Activated CD4-positive, alpha-beta T cell treated with anti-CD3 and anti-CD28 coated beads, Interleukin-2, amount 50 U/mL, for 48 hours (primary cell): Measurements from ENCODE around the gene SLC26A6.

ENCODE experiments used
- DNase-seq, 2 experiments: peaks; one replicate each; pipeline ENCODE4 v3.0.0-alpha.2; 2020

Gene SLC26A6

GRCh38 chr3:48631516-48632448 is 3.5 kb downstream of the SLC26A6 start:
- no peak for DNase-seq

DNA sequence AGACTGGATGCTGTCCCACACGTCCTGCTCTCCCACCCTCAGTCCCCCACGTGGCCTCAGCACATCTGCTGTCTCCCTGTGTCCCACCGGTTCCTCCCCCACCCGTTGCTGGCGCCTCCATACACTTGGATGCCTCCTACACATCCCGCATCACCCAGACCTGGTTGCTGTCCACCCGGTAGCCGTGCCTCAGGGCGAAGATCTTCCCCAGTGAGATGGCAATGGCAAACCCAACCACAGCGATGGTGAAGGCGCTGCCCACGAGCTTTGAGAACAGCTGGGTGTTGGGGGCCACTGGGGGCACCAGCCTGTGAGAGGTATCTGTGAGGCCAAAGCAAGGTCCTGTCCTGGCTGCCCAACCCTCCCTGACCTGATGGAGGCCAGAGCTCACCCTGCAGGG is 4.4 kb downstream of the SLC26A6 start:
- no peak for DNase-seq

GRCh38 chr3:48630407-48630806 is 4.9 kb downstream of the SLC26A6 start:
- DNase-seq: no peak

GRCh38 chr3:48629894-48630293 is 5.4 kb downstream of the SLC26A6 start:
- DNase-seq: no peak

- DNase-seq: no peak
These were observed 6.8 kb downstream of the SLC26A6 start for GRCh38 chr3:48628277-48629017.

- DNase-seq: no peak
These were observed 9.7 kb downstream of the SLC26A6 start for GRCh38 chr3:48625600-48625999.

DNA sequence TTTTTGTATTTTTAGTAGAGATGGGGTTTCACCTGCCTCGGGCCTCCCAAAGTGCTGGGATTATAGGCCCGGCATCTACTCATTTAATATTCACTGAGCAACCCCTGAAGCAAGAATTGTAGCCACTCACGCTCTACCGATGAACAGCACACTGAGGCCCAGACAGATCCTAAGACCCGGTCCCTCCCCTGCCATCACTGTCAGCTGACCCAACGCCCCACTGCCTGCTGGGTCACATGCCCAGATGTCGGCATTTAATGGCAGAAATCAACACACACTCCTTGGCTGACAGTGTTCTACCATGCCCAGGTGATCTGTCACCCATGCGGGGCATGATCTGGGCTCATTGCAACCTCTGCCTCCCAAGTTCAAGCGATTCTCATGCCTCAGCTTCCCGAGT is 10.5 kb downstream of the SLC26A6 start:
- DNase-seq: no peak

DNA sequence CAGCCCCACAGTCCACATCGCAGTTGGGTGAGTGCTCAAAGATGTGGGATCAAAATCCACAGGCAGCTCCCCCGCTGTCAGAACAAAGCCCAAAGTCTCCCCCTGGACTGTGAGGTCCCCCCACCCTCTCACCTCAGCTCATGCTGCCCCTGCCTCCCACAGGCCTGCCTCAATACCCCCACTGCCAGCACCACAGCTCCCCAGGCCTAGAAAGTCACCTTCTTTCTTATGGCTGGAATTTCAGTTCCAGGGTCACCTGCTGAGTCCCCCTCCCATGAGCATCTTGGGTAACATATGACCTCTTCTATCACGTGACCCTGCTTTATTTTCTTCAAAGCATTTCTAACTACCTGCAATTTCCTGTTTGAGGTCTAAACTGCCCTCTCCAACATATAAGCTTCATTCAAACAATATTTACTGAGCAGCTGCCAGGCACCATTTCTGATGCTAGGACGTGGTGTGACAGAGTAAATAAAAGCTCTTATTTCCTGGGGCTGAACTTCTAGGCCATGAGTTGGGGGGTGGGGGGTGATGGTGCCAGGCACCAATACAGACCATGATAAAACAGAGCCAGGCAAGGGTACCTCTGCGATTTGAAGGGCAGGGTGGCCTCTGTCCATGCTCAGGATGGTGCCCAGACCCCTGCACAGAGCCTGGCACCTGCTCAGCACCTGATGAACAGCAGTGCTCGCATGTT is 11.3 kb downstream of the SLC26A6 start:
- DNase-seq: no peak

GRCh38 chr3:48621461-48621869 is 13.8 kb downstream of the SLC26A6 start, which contains the start of gene TMEM89:
Gene TMEM89, minus strand, starts transcription at chr3:48621769. Its CDS starts 13 bp downstream, at chr3:48621756.
- no peak for DNase-seq

- DNase-seq: no peak
These were observed 15.4 kb downstream of the SLC26A6 start for GRCh38 chr3:48619541-48620524.

DNA sequence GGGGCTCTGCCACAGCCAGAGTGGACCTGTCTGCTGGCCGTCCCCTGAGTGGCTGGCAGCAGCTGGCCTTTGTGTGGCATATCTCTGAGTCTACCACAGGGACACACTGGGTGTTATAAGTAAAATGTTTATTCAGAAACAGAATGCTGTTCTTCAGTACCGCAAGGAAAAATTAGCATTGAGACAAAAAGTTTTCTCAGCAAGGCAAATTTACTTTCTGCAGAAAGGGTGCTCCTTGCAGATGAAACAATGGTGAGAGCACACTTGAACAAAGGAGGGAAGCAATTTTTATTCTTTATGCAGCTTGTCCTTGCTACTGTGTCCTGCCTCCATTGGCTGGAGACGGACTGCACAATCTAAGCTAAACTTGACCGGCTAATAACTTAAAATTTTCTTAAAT is 17.7 kb downstream of the SLC26A6 start:
- no peak for DNase-seq

- peak; percentile 26 to 36 for DNase-seq
These were observed 21.2 kb downstream of the SLC26A6 start for GRCh38 chr3:48614044-48614443.

- DNase-seq: no peak
These were observed 23.0 kb downstream of the SLC26A6 start for GRCh38 chr3:48612309-48612708.

DNA sequence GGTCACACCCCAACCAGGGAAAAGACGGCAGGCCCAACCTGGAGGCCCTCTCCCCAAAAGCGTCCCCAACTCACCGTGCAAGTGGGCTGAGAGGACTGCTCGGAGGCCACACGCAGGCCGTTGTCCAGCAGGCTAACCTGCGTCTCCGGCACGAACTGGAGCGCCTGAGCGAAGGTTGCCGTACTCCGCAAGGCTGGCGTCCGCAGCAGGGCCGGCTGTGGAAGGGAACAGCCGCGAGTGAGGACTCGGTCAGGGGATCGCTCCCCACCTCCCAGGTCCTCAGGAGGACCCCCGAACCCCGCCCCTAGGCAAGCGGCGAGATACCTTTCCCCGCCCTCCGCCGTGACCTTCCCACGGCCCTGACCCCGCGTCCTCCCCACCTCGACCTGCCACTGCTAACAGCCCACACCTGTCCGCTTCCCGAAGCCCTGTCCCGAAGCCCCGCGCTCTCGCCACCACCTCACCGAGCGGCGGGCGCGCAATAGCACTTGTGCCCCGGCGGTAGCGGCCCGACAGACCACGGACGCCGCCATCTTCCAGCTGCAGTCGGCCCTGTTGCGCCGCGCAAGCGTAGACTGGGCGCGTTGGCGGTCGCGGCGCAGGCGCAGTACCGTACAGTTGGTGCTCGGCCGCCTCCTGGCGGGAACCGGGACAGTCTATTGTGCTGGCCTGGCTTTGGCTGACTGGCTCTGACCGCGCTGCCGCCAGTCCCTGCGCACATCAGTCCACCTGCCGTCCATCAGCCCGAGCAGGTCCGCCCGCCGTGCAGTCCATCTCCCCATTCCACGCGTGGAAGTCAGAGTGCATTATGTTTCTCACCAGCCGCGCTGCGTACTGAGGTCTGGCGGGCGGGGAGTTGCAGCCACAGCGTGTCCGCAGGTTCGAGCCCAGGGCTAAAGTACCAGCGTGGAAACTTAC is 25.9 kb downstream of the SLC26A6 start, which contains the start of gene UQCRC1:
TSS of gene UQCRC1 (minus strand) at position 559 of the 918 bp plus-strand sequence. CDS start at position 533, 26 bp downstream.
- peak; percentile 90 to 92 for DNase-seq

GRCh38 chr3:48607519-48607918 is 27.7 kb downstream of the SLC26A6 start:
- peak; percentile 31 to 54 for DNase-seq

GRCh38 chr3:48601622-48601994 is 33.7 kb downstream of the SLC26A6 start:
- DNase-seq: no peak

GRCh38 chr3:48600711-48601621 is 34.3 kb downstream of the SLC26A6 start:
- no peak for DNase-seq

DNA sequence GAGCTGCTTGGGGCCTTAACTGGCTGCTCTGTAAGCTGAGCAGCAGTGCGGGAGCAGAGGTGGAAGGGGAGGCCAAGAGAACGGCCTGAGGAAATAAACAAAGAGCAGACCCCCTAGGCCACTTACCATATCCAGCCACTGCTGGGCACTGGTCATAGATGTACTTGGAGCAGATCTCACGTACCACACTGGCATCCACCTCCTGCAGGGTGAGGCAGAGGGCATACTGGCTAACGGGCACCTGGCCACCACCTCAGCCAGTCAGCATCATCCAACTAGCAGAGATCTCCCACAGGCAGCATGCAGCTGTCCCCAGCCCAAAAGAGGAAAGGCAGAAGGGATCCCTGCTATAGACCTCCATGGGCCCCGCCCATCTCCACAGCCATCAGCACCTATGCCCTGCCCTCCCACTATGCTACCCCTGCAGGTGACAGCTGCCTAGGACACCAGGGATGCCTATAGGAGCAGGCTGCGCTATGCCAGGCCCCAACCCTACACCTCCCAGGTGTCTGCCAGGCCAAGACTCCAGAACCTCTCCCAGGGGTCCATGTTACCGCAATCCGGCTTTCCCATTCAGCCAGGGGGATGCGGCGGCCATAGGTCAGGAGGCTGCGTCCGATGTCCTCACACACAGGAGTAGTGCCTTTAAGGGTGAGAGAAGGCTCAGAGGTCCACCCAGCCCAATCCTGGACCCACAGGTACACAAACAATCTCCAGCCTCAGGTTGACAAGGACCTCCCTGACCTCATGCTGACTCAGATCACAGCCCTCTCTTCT is 35.6 kb downstream of the SLC26A6 start:
- DNase-seq: no peak

DNA sequence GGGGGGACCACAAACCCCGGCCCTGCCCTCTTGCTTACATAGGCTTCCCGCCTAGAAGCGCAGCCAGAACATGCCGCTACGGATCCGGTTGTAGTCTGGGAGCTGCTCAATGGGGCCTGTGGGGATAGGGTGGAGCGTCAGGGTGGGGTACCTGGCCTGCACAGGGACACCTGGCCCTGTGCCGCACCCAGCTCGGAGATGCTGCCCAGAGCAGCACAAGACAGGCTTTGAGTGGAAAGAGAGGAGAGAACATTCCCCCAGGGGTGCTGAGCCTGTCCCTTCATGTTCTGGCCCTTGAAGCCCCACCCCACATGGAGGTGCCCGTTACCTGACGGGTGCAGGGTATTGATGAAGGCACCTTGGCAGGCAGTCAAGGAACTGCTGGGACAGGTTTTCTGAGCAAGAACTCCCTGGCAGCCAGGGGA is 36.2 kb downstream of the SLC26A6 start:
- no peak for DNase-seq
